Suprapubic skin (tissue), 3 donors: Measurements from ENCODE around the gene ATF7IP.

Experiments used
- POLR2A ChIP-seq, 2 donors: fragments of 450-650 bp; IDR thresholded peaks; one replicate each; pipeline ENCODE4 v1.6.1; 2017; ENCODE audit warnings: antibody characterized with exemption in 2 of 2, mild to moderate bottlenecking in 2 of 2, moderate library complexity in 2 of 2
- TF ChIP-seq, protein P1 (sequence below), 2 donors: fragments of 200-600 bp in 1 of 2; fragments of 450-650 bp in 1 of 2; sonication (generic) in 1 of 2; IDR thresholded peaks; one replicate each; pipeline ENCODE4 v1.5.1; 2016 to 2019; ENCODE audit warnings: antibody characterized with exemption in 2 of 2, mild to moderate bottlenecking in 1 of 2, moderate library complexity in 1 of 2

GRCh38 chr12:14367040-14367661, 1.7 kb downstream of the ATF7IP start:
- TF ChIP-seq POLR2A (IDR thresholded peaks at IDR 0.05) = no peak
- TF ChIP-seq, protein P1, sequence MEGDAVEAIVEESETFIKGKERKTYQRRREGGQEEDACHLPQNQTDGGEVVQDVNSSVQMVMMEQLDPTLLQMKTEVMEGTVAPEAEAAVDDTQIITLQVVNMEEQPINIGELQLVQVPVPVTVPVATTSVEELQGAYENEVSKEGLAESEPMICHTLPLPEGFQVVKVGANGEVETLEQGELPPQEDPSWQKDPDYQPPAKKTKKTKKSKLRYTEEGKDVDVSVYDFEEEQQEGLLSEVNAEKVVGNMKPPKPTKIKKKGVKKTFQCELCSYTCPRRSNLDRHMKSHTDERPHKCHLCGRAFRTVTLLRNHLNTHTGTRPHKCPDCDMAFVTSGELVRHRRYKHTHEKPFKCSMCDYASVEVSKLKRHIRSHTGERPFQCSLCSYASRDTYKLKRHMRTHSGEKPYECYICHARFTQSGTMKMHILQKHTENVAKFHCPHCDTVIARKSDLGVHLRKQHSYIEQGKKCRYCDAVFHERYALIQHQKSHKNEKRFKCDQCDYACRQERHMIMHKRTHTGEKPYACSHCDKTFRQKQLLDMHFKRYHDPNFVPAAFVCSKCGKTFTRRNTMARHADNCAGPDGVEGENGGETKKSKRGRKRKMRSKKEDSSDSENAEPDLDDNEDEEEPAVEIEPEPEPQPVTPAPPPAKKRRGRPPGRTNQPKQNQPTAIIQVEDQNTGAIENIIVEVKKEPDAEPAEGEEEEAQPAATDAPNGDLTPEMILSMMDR (IDR thresholded peaks at IDR 0.05) = no peak
